ENCODE results near the gene CDK5. TPM values are rescaled to one million over a fixed set of nuclear protein-coding genes. Genes with fewer than 3 reads are reported as not detected.
A peak's percentile ranks its signal among the peaks of the same experiment; 100 is the strongest.

The CDK5 gene
- total and polyA plus RNA-seq, 9 of the 15 experiments (the other 6 are each of a cell fraction or from before 2014, with no cell fraction given) = 3.2 to 38.0 (median 27.5) TPM

DNA sequence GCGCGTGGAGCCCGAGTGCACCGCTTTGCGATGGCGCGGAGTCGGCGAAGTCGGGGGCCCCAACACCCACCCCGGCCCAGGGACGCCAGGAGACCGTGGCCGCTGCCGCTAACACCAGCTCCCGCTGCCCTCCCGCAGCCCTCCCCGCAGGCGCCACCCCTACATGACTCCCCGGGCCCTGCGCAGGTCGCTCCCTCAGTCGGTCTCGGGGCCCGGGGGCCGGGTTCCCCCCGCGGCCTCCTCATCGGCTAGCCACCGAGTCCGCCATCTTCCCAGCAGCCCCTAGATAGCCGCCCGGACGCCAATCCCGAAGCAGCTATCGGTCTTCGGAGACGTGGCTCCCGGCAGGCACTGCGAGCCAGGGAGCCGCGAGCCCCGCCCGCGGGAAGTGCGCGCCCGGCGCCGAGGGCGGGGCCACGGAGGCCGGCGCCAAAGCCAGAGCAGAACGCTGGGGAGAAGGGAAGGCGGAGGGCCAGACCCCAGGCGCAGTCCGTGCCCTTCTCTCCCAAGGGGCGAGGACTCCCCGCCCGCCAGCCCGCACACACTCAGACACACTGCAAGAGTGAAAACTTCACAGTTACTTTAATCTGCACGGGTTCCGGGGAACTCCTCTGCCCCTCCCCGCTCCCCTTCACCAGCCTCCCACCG lies 22.9 kb upstream of the CDK5 start, which contains the start of gene FASTK (continued):
- peak; percentile 74 for TF ChIP-seq PRDM10 (IDR thresholded peaks at IDR 0.05; ENCODE audit: partially characterized antibody)
- TF ChIP-seq ARID4B (CRISPR knock-in tag; IDR thresholded peaks at IDR 0.05) = peak; percentile 2; the same call in 1 of the 2 replicates
- TF ChIP-seq ZNF586 (CRISPR knock-in tag; conservative IDR thresholded peaks at IDR 0.05) = no peak
- 0 out of 2 replicates have a peak, but pooled peaks have one; percentile 19 for TF ChIP-seq PATZ1 (CRISPR knock-in tag; IDR thresholded peaks at IDR 0.05; ENCODE audit: borderline replicate concordance)
- no peak for TF ChIP-seq MTA2 (IDR thresholded peaks at IDR 0.05; ENCODE audit: low read depth)
- TF ChIP-seq, protein P1, sequence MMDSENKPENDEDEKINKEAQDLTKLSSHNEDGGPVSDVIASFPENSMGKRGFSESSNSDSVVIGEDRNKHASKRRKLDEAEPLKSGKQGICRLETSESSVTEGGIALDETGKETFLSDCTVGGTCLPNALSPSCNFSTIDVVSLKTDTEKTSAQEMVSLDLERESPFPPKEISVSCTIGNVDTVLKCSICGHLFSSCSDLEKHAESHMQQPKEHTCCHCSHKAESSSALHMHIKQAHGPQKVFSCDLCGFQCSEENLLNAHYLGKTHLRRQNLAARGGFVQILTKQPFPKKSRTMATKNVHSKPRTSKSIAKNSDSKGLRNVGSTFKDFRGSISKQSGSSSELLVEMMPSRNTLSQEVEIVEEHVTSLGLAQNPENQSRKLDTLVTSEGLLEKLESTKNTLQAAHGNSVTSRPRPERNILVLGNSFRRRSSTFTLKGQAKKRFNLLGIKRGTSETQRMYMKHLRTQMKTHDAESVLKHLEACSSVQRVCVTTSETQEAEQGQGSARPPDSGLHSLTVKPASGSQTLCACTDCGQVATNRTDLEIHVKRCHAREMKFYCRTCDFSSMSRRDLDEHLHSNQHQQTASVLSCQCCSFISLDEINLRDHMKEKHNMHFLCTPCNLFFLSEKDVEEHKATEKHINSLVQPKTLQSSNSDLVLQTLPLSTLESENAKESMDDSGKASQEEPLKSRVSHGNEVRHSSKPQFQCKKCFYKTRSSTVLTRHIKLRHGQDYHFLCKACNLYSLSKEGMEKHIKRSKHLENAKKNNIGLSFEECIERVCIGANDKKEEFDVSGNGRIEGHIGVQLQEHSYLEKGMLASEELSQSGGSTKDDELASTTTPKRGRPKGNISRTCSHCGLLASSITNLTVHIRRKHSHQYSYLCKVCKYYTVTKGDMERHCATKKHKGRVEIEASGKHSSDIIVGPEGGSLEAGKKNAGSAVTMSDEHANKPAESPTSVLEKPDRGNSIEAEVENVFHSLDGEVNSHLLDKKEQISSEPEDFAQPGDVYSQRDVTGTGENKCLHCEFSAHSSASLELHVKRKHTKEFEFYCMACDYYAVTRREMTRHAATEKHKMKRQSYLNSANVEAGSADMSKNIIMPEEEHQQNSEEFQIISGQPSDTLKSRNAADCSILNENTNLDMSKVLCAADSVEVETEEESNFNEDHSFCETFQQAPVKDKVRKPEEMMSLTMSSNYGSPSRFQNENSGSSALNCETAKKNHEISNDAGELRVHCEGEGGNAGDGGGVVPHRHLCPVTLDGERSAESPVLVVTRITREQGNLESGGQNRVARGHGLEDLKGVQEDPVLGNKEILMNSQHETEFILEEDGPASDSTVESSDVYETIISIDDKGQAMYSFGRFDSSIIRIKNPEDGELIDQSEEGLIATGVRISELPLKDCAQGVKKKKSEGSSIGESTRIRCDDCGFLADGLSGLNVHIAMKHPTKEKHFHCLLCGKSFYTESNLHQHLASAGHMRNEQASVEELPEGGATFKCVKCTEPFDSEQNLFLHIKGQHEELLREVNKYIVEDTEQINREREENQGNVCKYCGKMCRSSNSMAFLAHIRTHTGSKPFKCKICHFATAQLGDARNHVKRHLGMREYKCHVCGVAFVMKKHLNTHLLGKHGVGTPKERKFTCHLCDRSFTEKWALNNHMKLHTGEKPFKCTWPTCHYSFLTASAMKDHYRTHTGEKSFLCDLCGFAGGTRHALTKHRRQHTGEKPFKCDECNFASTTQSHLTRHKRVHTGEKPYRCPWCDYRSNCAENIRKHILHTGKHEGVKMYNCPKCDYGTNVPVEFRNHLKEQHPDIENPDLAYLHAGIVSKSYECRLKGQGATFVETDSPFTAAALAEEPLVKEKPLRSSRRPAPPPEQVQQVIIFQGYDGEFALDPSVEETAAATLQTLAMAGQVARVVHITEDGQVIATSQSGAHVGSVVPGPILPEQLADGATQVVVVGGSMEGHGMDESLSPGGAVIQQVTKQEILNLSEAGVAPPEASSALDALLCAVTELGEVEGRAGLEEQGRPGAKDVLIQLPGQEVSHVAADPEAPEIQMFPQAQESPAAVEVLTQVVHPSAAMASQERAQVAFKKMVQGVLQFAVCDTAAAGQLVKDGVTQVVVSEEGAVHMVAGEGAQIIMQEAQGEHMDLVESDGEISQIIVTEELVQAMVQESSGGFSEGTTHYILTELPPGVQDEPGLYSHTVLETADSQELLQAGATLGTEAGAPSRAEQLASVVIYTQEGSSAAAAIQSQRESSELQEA (IDR thresholded peaks at IDR 0.05; ENCODE audit: low read depth) = no peak
- 0 out of 2 replicates have a peak, but pooled peaks have one; percentile 43 for TF ChIP-seq DNMT1 (IDR thresholded peaks at IDR 0.05)

All from K562 (cell line).